Measurements from ENCODE around the gene CAT. TPM values are rescaled to one million over a fixed set of nuclear protein-coding genes. Genes with fewer than 3 reads are reported as not detected.
"Not testable (repeated sequence)": the region's sequence is repeated elsewhere in the genome, so short reads cannot be mapped to it uniquely, and the experiment has no call there.

The CAT gene
- polyA plus RNA-seq, 1 donor, result 120 TPM

DNA sequence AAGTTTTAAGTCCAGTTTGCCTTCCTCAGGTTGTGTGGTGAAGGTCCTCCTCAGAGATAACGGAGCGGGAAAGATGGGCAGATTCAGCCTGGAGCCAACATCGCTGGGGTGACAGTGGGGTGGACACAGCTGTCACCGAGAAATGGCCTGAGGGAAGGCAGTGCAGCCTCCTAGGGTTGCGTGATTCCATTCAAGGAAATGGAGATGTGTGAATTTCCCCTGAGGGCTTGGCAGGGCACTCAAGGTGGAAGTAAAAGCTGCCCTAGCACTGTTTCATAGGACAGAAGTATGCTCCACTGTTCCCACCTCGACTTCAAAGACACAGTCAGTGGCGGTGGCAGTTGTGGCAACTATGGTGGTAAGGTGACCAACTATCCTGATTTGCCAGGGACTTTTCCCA is 15.4 kb upstream of the CAT start:
- no peaks in the 10 kb centered on the region for H3K9me3 ChIP-seq (ENCODE audit: control insufficient read depth, low read depth, low read length)
- no CpG with 5 or more reads among the region's 7 CpGs for WGBS (ENCODE audit: insufficient coverage, low lambda C conversion rate)
- no peak overlapping the region for H3K27ac ChIP-seq (ENCODE audit: low read length)
- H3K27me3 ChIP-seq (ENCODE audit: control insufficient read depth, insufficient read depth, low read length), result peaks cover 5% of the 10 kb centered on the region
- DNase-seq, result no peak
- no peaks in the 10 kb centered on the region for H3K36me3 ChIP-seq (ENCODE audit: control insufficient read depth, insufficient read depth, low read length)
- no peak overlapping the region for H3K4me3 ChIP-seq (ENCODE audit: low read length)
- H3K4me1 ChIP-seq (ENCODE audit: control insufficient read depth, insufficient read depth, low read length), result no peaks in the 10 kb centered on the region

DNA sequence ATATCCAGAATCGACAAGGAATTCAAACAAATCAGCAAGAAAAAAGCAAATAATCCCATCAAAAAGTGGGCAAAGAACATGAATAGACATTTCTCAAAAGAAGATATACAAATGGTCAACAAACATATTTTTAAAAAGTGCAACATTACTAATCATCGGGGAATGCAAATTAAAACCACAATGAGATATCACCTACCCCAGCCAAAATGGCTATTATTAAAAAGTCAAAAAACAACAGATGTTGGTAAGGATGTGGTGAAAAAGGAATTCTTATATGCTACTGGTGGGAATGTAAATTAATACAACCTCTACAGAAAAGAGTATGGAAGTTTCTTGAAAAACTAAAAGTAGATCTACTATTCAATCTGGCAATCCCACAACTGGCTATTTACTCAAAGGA is 13.9 kb upstream of the CAT start:
- not testable (repeated sequence) for H3K9me3 ChIP-seq (ENCODE audit: control insufficient read depth, low read depth, low read length); H3K36me3 ChIP-seq (ENCODE audit: control insufficient read depth, insufficient read depth, low read length); H3K4me3 ChIP-seq (ENCODE audit: low read length); H3K4me1 ChIP-seq (ENCODE audit: control insufficient read depth, insufficient read depth, low read length); H3K27ac ChIP-seq (ENCODE audit: low read length); H3K27me3 ChIP-seq (ENCODE audit: control insufficient read depth, insufficient read depth, low read length); DNase-seq
- WGBS (ENCODE audit: insufficient coverage, low lambda C conversion rate), result 94% methylated on average over 2 of the region's 2 CpGs

DNA sequence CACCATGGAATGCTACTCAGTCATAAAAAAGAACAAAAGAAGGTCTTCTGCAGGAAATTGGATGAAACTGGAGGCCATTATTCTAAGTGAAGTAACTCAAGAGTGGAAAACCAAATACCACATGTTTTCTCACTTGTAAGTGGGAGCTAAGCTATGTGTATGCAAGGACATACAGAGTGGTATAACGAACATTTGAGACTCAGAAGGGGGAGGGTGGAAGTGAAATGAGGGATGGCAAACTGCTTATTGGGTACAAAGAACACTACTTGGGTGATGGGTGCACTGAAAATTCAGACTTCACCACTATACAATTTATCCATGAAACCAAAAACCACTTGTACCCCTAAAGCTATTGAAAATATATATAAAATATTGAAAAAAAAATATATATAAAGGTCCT is 13.4 kb upstream of the CAT start:
- peaks cover 5% of the 10 kb centered on the region for H3K27me3 ChIP-seq (ENCODE audit: control insufficient read depth, insufficient read depth, low read length)
- no peaks in the 10 kb centered on the region for H3K36me3 ChIP-seq (ENCODE audit: control insufficient read depth, insufficient read depth, low read length)
- H3K4me3 ChIP-seq (ENCODE audit: low read length), result no peak overlapping the region
- H3K9me3 ChIP-seq (ENCODE audit: control insufficient read depth, low read depth, low read length), result no peaks in the 10 kb centered on the region
- DNase-seq, result no peak
- WGBS (ENCODE audit: insufficient coverage, low lambda C conversion rate), result no CpG with 5 or more reads among the region's 1 CpG
- no peaks in the 10 kb centered on the region for H3K4me1 ChIP-seq (ENCODE audit: control insufficient read depth, insufficient read depth, low read length)
- no peak overlapping the region for H3K27ac ChIP-seq (ENCODE audit: low read length)

DNA sequence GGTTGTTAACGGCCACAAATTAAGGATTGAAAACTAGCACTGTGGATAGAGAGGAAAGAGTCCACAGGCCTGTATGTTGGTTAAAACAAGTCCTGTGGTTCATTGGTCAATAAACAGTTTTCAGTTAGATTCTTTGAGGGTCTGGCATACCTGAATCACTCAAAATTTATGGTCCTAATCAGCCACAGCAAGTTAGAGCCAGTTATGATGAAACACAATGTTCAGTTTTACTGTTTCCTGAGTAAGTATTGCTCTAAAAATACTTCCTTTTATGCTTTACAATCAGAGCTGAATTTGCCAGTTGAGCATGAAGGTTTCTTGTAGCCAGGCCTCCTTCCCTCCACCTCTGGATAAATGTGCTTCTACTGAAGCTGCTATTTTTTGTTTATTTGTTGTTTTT is 12.9 kb upstream of the CAT start:
- H3K4me1 ChIP-seq (ENCODE audit: control insufficient read depth, insufficient read depth, low read length), result no peaks in the 10 kb centered on the region
- no peak for DNase-seq
- no peaks in the 10 kb centered on the region for H3K9me3 ChIP-seq (ENCODE audit: control insufficient read depth, low read depth, low read length)
- no peak overlapping the region for H3K27ac ChIP-seq (ENCODE audit: low read length)
- no peaks in the 10 kb centered on the region for H3K36me3 ChIP-seq (ENCODE audit: control insufficient read depth, insufficient read depth, low read length)
- peaks cover 5% of the 10 kb centered on the region for H3K27me3 ChIP-seq (ENCODE audit: control insufficient read depth, insufficient read depth, low read length)
- H3K4me3 ChIP-seq (ENCODE audit: low read length), result no peak overlapping the region
- WGBS (ENCODE audit: insufficient coverage, low lambda C conversion rate), result no CpG with 5 or more reads among the region's 1 CpG

DNA sequence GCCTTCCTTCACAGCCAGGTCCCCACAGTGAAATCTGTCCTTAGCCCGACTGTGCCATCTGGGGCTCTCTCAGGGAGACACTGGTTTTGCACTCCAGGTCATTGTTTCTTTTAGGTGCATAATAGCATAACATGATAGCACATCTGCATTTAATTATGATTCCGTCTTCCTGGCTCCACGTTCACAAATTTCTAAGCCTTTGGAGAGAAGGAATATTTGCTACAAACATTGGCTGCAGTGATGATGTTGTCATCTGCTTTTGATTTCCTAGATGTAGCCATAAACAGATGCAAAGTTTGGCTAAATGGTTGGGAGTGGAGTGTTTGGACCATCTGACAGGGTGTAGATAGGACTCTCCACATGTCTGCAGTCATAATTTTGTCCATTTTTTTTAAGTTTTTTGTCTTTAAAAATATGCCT is 12.0 kb upstream of the CAT start:
- Histone ChIP-seq H3K4me1 (ENCODE audit: control insufficient read depth, insufficient read depth, low read length) (no peaks in the 10 kb centered on the region), H3K9me3 (ENCODE audit: control insufficient read depth, low read depth, low read length) (no peaks in the 10 kb centered on the region), H3K4me3 (ENCODE audit: low read length) (no peak overlapping the region), H3K27me3 (ENCODE audit: control insufficient read depth, insufficient read depth, low read length) (peaks cover 5% of the 10 kb centered on the region), H3K36me3 (ENCODE audit: control insufficient read depth, insufficient read depth, low read length) (no peaks in the 10 kb centered on the region), H3K27ac (ENCODE audit: low read length) (no peak overlapping the region)
- no CpG with 5 or more reads among the region's 3 CpGs for WGBS (ENCODE audit: insufficient coverage, low lambda C conversion rate)
- no peak for DNase-seq

DNA sequence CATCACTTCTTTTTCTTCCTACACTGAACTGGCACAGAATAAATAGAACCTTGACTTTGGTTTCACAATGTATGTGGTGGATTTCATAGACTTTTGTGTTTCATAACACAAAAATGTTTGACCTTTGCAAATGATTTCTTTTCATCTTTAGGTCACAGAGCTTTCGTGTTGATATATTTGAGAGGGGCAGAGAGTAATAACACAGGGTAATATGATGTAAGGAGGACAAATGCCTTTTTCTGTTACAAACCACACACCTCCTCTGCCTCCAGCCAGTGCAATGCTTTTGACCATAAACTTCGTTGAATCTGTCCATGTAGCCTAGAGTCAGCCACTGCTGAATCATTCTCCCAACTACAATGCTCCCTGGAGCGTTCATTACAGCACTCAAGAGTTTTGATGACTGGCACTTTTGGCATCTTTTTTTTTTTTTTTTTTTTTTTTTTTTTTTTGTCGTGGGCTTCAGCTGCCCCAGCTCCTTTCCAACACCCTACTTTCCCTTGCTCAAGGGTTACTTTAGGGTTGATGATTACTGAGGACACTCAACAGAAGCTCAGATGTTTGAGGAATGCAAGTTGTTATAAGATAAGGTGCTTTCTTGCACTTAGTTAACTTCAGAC is 11.4 kb upstream of the CAT start:
- H3K4me3 ChIP-seq (ENCODE audit: low read length), result no peak overlapping the region
- DNase-seq, result no peak
- H3K9me3 ChIP-seq (ENCODE audit: control insufficient read depth, low read depth, low read length), result no peaks in the 10 kb centered on the region
- peaks cover 7% of the 10 kb centered on the region for H3K27me3 ChIP-seq (ENCODE audit: control insufficient read depth, insufficient read depth, low read length)
- H3K4me1 ChIP-seq (ENCODE audit: control insufficient read depth, insufficient read depth, low read length), result no peaks in the 10 kb centered on the region
- WGBS (ENCODE audit: insufficient coverage, low lambda C conversion rate), result 39% methylated on average over 2 of the region's 4 CpGs
- H3K27ac ChIP-seq (ENCODE audit: low read length), result no peak overlapping the region
- no peaks in the 10 kb centered on the region for H3K36me3 ChIP-seq (ENCODE audit: control insufficient read depth, insufficient read depth, low read length)

DNA sequence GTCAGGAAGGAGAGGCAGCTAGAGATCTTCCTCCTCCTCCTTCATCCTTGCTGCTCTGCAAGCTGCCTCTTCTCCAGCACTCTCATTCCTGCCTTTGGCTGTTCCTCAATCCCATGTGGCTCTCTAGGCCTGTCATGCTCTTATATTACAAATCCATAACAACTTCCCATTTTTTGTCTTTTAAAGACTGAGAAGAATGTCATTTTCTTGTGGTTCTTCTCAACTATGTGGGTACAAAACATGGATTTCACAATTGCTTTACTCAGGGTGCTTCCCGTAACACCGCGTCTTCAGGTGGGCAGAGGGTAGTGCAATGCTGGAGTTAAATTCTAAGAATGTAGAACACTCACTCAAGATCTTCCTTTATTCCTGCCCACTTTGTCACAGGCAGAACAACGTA is 6.8 kb upstream of the CAT start:
- 80% methylated on average over 1 of the region's 4 CpGs for WGBS (ENCODE audit: insufficient coverage, low lambda C conversion rate)
- Histone ChIP-seq H3K27me3 (ENCODE audit: control insufficient read depth, insufficient read depth, low read length) (peaks cover 3% of the 10 kb centered on the region), H3K27ac (ENCODE audit: low read length) (no peak overlapping the region), H3K36me3 (ENCODE audit: control insufficient read depth, insufficient read depth, low read length) (no peaks in the 10 kb centered on the region), H3K4me3 (ENCODE audit: low read length) (no peak overlapping the region), H3K9me3 (ENCODE audit: control insufficient read depth, low read depth, low read length) (no peaks in the 10 kb centered on the region), H3K4me1 (ENCODE audit: control insufficient read depth, insufficient read depth, low read length) (no peaks in the 10 kb centered on the region)
- no peak for DNase-seq

DNA sequence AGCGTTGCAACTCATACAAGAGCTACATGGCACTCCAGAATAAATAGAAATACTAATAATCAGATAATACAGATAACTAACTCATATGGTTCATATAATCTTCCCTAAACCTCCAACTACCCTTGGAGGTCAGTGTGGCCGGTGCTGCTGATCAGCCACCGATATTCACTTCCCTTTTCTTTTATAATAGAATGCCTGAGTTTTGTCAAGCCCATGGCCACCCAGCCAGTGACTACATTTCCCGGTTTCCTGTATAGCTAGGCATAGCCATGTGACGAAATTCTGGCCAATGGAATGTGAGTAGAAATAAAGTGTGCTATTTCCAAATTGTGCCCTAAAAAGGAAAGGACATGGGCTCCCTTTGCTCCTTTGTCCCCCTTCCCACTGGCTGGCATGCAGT is 5.9 kb upstream of the CAT start:
- no peaks in the 10 kb centered on the region for H3K9me3 ChIP-seq (ENCODE audit: control insufficient read depth, low read depth, low read length)
- no peaks in the 10 kb centered on the region for H3K4me1 ChIP-seq (ENCODE audit: control insufficient read depth, insufficient read depth, low read length)
- H3K27me3 ChIP-seq (ENCODE audit: control insufficient read depth, insufficient read depth, low read length), result peaks cover 3% of the 10 kb centered on the region
- DNase-seq, result no peak
- H3K27ac ChIP-seq (ENCODE audit: low read length), result no peak overlapping the region
- WGBS (ENCODE audit: insufficient coverage, low lambda C conversion rate), result no CpG with 5 or more reads among the region's 5 CpGs
- no peaks in the 10 kb centered on the region for H3K36me3 ChIP-seq (ENCODE audit: control insufficient read depth, insufficient read depth, low read length)
- no peak overlapping the region for H3K4me3 ChIP-seq (ENCODE audit: low read length)

DNA sequence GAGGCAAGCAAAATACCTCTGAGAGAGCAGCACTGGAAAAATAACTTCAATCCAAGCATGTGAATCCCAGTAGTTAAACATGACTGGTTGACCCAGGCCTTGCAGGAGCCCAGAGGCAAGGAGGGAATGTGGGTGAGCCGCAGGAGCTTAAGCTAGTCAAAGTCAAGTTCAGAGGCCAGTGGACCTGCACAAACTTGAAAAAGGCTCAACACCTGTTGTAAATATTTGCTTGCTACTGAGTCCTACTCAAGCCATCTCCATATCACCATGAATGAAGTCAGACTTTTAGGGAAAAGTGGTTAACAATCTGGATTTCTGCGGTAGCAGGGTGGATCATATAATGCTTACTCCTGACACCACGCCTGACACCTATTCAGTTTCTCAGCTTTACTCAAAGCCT is 4.8 kb upstream of the CAT start:
- H3K4me3 ChIP-seq (ENCODE audit: low read length), result no peak overlapping the region
- H3K4me1 ChIP-seq (ENCODE audit: control insufficient read depth, insufficient read depth, low read length), result no peaks in the 10 kb centered on the region
- no peaks in the 10 kb centered on the region for H3K9me3 ChIP-seq (ENCODE audit: control insufficient read depth, low read depth, low read length)
- H3K27ac ChIP-seq (ENCODE audit: low read length), result no peak overlapping the region
- peaks cover 3% of the 10 kb centered on the region for H3K27me3 ChIP-seq (ENCODE audit: control insufficient read depth, insufficient read depth, low read length)
- H3K36me3 ChIP-seq (ENCODE audit: control insufficient read depth, insufficient read depth, low read length), result no peaks in the 10 kb centered on the region
- DNase-seq, result no peak
- no CpG with 5 or more reads among the region's 3 CpGs for WGBS (ENCODE audit: insufficient coverage, low lambda C conversion rate)

DNA sequence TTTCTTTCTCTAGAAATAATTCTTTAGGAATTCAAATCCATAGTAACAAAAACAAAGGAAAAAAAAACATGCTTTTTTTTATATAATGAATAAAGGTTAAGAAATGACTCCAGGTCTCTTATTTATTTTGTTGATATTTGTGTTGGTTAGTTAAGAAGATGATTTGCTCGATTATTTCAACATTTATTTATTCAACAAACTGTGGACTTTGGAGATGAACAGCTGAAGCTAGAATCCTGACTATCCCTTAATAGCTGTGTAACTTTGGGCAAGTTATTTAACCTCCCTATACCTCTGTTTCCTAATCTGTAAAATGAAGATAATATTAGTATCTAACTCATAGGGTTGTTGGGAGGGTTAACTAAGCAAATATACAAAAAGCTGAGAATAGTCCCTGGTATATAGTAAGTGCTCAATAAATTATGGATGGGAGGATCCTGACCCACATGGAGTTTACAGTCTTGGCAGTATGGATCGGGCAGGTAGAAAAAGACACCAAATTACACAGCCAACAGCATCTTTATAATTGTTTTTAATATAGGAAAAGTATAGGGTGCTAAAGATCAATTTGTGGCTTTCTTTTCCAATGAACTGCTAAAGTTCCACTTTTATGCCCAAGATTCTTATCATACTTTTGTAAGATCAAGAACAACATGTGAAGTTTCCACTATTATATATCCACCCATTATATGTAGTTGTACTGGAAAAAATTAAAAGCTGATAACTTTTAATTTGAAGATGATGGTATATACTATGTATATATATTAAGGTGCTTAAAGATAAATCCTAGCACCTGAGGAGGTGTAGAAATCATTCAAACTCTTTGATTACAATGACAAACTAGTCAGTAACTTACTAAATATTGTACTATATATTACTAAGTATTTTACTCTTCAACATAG is 1.3 kb upstream of the CAT start:
- Histone ChIP-seq H3K27ac (ENCODE audit: low read length) (no peak overlapping the region), H3K4me3 (ENCODE audit: low read length) (no peak overlapping the region), H3K27me3 (ENCODE audit: control insufficient read depth, insufficient read depth, low read length) (no peaks in the 10 kb centered on the region), H3K4me1 (ENCODE audit: control insufficient read depth, insufficient read depth, low read length) (peaks cover 4% of the 10 kb centered on the region), H3K9me3 (ENCODE audit: control insufficient read depth, low read depth, low read length) (no peaks in the 10 kb centered on the region), H3K36me3 (ENCODE audit: control insufficient read depth, insufficient read depth, low read length) (no peaks in the 10 kb centered on the region)
- no peak for DNase-seq
- no CpG with 5 or more reads among the region's 2 CpGs for WGBS (ENCODE audit: insufficient coverage, low lambda C conversion rate)

All from large intestine (tissue), 3 donors.